MCF 10A (cell line): ENCODE results near the gene RTN4RL1. TPM values are rescaled to one million over a fixed set of nuclear protein-coding genes. Genes with fewer than 3 reads are reported as not detected.

Experiments
- BruUV-seq: library from RNA; stranded (reverse); fragments of 400-500 nt; replicated peaks from 2 replicates; lab custom pipeline; 2021; lab: Mats Ljungman, UMichigan
- CTCF ChIA-PET: fragments of 300-600 bp; sonication (Branson Sonifier 250); formaldehyde crosslinking; extraction: SDS; loops from one replicate; lab custom pipeline; 2021; ENCODE audit warnings: antibody characterized with exemption, inconsistent platforms; lab: Yijun Ruan, JAX
- POLR2A ChIA-PET: fragments of 300-600, 350-650 bp; sonication (Branson Sonifier 250); formaldehyde crosslinking; extraction: SDS; loops from one replicate; lab custom pipeline; 2020; ENCODE audit warnings: antibody characterized with exemption, inconsistent platforms; lab: Yijun Ruan, JAX
- DNase-seq: peaks from one replicate; pipeline ENCODE4 v3.0.0-alpha.2; 2018; ENCODE audit not compliant: unreplicated experiment
- H3K27ac Mint-ChIP-seq: one replicate; pipeline ENCODE4 v1.8.0; 2022; ENCODE audit warnings: mild to moderate bottlenecking, low read depth, mixed read lengths; ENCODE audit not compliant: unreplicated experiment
- H3K27me3 Mint-ChIP-seq: one replicate; pipeline ENCODE4 v1.8.0; 2022; ENCODE audit warnings: mixed read lengths; ENCODE audit not compliant: insufficient read depth, unreplicated experiment
- H3K36me3 Mint-ChIP-seq: one replicate; pipeline ENCODE4 v1.8.0; 2022; ENCODE audit warnings: mild to moderate bottlenecking, moderate library complexity, mixed read lengths; ENCODE audit not compliant: insufficient read depth, unreplicated experiment
- H3K4me1 Mint-ChIP-seq: one replicate; pipeline ENCODE4 v1.8.0; 2022; ENCODE audit warnings: mixed read lengths; ENCODE audit not compliant: insufficient read depth, unreplicated experiment
- H3K4me3 Mint-ChIP-seq: one replicate; pipeline ENCODE4 v1.8.0; 2022; ENCODE audit warnings: mild to moderate bottlenecking, moderate library complexity, mixed read lengths; ENCODE audit not compliant: unreplicated experiment
- H3K9me3 Mint-ChIP-seq: one replicate; pipeline ENCODE4 v1.8.0; 2022; ENCODE audit warnings: mixed read lengths; ENCODE audit not compliant: unreplicated experiment
- intact Hi-C: fragments of 100-400 bp; cut with micrococcal nuclease; formaldehyde crosslinking; loops from 2 replicates; pipeline ENCODE4 v1.14.1; 2022
- total RNA-seq: library from RNA; stranded (reverse); gene quantifications from 2 replicates; pipeline ENCODE4 v1.2.3, GENCODE V29; 2022
- TF ChIP-seq, protein P1 (sequence below): fragments of 200-600 bp; IDR thresholded peaks from one replicate; pipeline ENCODE4 v1.8.0; 2022; ENCODE audit warnings: antibody characterized with exemption, mild to moderate bottlenecking; ENCODE audit not compliant: unreplicated experiment

Gene RTN4RL1
- total RNA-seq, 1 experiment from 2014 or later, result 2.9 TPM

DNA sequence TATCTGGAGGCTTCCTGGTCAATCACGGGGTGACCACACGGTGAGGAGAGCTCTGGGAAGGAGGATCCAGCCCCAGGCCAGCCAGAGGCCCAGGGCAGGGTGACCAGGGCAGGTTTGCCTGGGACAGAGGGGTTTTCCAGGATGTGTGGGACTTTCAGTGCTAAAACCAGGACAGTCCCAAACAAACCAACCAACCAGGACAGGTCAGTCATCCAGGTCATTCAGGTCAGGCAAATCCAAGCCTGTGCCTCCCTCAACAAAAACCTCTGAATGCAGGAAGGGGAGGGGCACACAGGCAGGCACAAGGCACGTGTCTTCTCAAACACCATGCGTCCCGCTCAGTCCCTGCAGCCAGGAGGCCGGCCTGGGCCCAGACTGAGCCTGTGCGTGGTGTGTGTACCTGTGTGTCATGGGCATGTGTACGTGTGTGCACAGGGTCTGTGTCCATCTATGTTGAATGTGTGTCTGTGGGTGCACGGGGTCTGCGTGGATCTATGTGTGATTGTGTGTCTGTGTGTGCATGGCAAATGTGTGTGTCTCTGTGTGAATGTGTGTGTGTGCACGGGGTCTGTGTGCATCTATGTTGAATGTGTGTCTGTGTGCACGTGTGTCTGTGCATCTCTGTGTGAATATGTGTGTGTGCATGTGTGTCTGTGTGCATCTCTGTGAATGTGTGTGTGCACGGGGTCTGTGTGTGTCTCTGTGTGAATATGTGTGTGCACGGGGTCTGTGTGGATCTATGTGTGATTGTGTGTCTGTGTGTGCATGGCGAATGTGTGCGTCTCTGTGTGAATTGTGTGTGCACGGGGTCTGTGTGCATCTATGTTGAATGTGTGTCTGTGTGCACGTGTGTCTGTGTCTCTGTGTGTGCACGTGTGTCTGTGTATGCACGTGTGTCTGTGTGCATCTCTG lies 78.9 kb downstream of the RTN4RL1 start:
- intact Hi-C loops, result no loop called here
- no TSS peak for BruUV-seq
- no peak overlapping the region for H3K27ac Mint-ChIP-seq
- TF ChIP-seq, protein P1, sequence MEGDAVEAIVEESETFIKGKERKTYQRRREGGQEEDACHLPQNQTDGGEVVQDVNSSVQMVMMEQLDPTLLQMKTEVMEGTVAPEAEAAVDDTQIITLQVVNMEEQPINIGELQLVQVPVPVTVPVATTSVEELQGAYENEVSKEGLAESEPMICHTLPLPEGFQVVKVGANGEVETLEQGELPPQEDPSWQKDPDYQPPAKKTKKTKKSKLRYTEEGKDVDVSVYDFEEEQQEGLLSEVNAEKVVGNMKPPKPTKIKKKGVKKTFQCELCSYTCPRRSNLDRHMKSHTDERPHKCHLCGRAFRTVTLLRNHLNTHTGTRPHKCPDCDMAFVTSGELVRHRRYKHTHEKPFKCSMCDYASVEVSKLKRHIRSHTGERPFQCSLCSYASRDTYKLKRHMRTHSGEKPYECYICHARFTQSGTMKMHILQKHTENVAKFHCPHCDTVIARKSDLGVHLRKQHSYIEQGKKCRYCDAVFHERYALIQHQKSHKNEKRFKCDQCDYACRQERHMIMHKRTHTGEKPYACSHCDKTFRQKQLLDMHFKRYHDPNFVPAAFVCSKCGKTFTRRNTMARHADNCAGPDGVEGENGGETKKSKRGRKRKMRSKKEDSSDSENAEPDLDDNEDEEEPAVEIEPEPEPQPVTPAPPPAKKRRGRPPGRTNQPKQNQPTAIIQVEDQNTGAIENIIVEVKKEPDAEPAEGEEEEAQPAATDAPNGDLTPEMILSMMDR, result no peak
- ChIA-PET POLR2A (no interaction called here), CTCF (no interaction called here)
- H3K4me1 Mint-ChIP-seq, result no peaks in the 10 kb centered on the region
- DNase-seq, result no peak
- H3K9me3 Mint-ChIP-seq, result no peaks in the 10 kb centered on the region
- H3K27me3 Mint-ChIP-seq, result no peaks in the 10 kb centered on the region
- no peaks in the 10 kb centered on the region for H3K36me3 Mint-ChIP-seq
- no peak overlapping the region for H3K4me3 Mint-ChIP-seq

- TF ChIP-seq, protein P1, result no peak
- no peaks in the 10 kb centered on the region for H3K4me1 Mint-ChIP-seq
Observed at GRCh38 chr17:1945621-1946020, 79.5 kb downstream of the RTN4RL1 start.

DNA sequence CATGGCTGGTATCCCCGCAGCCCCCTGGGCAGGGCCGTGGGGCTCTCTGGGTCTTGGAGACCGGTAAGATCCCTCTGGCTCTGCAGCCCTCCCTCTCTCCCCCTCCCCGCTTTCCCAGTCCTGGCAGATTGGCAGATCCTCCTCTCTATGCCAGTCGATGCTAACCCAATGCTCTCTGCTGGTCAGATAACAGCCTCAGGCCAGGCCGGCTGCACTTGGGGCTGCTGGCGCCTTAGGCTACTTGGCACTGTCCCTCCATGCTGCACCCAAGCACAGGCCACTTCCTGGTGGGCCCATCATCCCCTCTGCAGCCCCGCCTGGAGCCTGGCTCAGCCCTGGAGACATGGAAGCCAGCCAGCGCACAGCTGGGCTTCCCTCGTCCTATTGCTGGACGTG lies 81.7 kb downstream of the RTN4RL1 start:
- POLR2A ChIA-PET, result no interaction called here
- no peak overlapping the region for H3K4me3 Mint-ChIP-seq

More at GRCh38 chr17:1945621-1946020, 79.5 kb downstream of the RTN4RL1 start:
- Mint-ChIP-seq H3K27ac (no peak overlapping the region), H3K36me3 (no peaks in the 10 kb centered on the region), H3K9me3 (no peaks in the 10 kb centered on the region), H3K4me3 (no peak overlapping the region), H3K27me3 (no peaks in the 10 kb centered on the region)
- no peak for DNase-seq
- CTCF ChIA-PET, result no interaction called here
- POLR2A ChIA-PET, result interaction anchor here (0.6 kb wide), 1 partner anchor 7 kb away, joined by 4 read pairs; no protein-coding TSS in a partner anchor
- BruUV-seq, result no TSS peak
- intact Hi-C loops, result no loop called here

More for the DNA sequence above, 81.7 kb downstream of the RTN4RL1 start:
- H3K4me1 Mint-ChIP-seq, result no peaks in the 10 kb centered on the region
- no peaks in the 10 kb centered on the region for H3K36me3 Mint-ChIP-seq
- CTCF ChIA-PET, result interaction anchor here (1.2 kb wide), 1 partner anchor 78 kb away, joined by 3 read pairs; no protein-coding TSS in a partner anchor
- DNase-seq, result no peak
- no peak overlapping the region for H3K27ac Mint-ChIP-seq
- TF ChIP-seq, protein P1, result no peak
- intact Hi-C loops, result no loop called here
- H3K27me3 Mint-ChIP-seq, result no peaks in the 10 kb centered on the region
- no TSS peak for BruUV-seq
- H3K9me3 Mint-ChIP-seq, result no peaks in the 10 kb centered on the region
